Measurements from ENCODE around the gene CBX1. TPM values are rescaled to one million over a fixed set of nuclear protein-coding genes. Genes with fewer than 3 reads are reported as not detected.

The CBX1 gene
- polyA plus RNA-seq, 2 of the 4 experiments (the other 2 are of a cell fraction) = 84.4 to 173 TPM

DNA sequence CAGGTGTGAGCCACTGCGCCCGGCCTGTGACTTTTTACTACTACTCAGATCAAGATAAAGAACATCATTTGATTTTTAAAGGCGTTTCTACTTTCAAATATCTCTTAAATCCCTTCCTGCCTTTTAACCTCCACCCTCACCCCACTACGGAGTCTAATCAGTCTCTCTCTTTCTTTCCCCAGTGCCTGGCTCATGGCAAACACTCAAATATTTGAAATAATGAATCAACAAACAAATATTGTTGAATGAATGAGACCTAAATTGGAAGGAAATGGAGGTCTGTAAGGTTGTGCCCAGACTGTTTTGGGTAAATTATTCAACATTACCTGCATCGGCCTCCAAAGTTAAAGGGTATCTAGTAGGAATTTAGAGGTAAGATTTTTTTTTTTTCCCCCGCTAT, 78.4 kb downstream of the CBX1 start:
- WGBS (ENCODE audit: missing lambda C conversion rate) = 25% methylated on average over 6 of the region's 6 CpGs
- H3K4me2 ChIP-seq = peak overlapping the region; percentile 84
- TF ChIP-seq KDM5A (IDR thresholded peaks at IDR 0.05) (0 out of 2 replicates have a peak, but pooled peaks have one; percentile 12), MAFK (IDR thresholded peaks at IDR 0.05; ENCODE audit: partially characterized antibody) (no peak), GATA3 (IDR thresholded peaks at IDR 0.05; ENCODE audit: borderline replicate concordance) (no peak), KDM1A (IDR thresholded peaks at IDR 0.05; ENCODE audit: low read depth) (no peak)
- ChIA-PET CTCF (interaction anchor here (5.9 to 18.5 kb wide), 4 partner anchors 12 to 176 kb away, joined by 45 to 766 read pairs (median 369); partner anchors contain the start of genes CDK5RAP3, PNPO, PRR15L and SCRN2), POLR2A (interaction anchor here (0.7 kb wide), 1 partner anchor 143 kb away, joined by 4 read pairs; no protein-coding TSS in a partner anchor)
- H3K4me3 ChIP-seq = peak overlapping the region; percentile 43; the same call in 2 of the 3 replicates
- FAIRE-seq (no peak), ATAC-seq (no peak), DNase-seq (ENCODE audit: low read depth in 1 of 2, low spot score in 1 of 2) (peak in 1 of 2 experiments; percentile 49)
- H3K9me3 ChIP-seq = no peaks in the 10 kb centered on the region
- peak overlapping the region; percentile 71 to 88 for H3K27ac ChIP-seq
- H3K4me1 ChIP-seq = peaks cover 27% of the 10 kb centered on the region

GRCh38 chr17:48021934-48022333, 79.3 kb downstream of the CBX1 start:
- CTCF ChIA-PET = interaction anchor here (0.7 to 18.5 kb wide), 8 partner anchors 9 to 175 kb away, joined by 3 to 766 read pairs (median 31); partner anchors contain the start of genes CDK5RAP3, PNPO, PRR15L and SCRN2
- H3K9me3 ChIP-seq = no peaks in the 10 kb centered on the region
- H3K4me3 ChIP-seq = no peak overlapping the region
- peaks cover 27% of the 10 kb centered on the region for H3K4me1 ChIP-seq
- FAIRE-seq (no peak), ATAC-seq (no peak), DNase-seq (ENCODE audit: low read depth in 1 of 2, low spot score in 1 of 2) (no peak)
- 67% methylated on average over 5 of the region's 5 CpGs for WGBS (ENCODE audit: missing lambda C conversion rate)
- no peak overlapping the region for H3K27ac ChIP-seq
- POLR2A ChIA-PET = interaction anchor here (0.7 kb wide), 1 partner anchor 75 kb away, joined by 5 read pairs; no protein-coding TSS in a partner anchor
- TF ChIP-seq RARB (CRISPR knock-in tag; IDR thresholded peaks at IDR 0.05) = no peak
- TF ChIP-seq BCL3 (IDR thresholded peaks at IDR 0.05) = no peak
- TF ChIP-seq ZC3H11A (IDR thresholded peaks at IDR 0.05) = no peak
- TF ChIP-seq JUN (IDR thresholded peaks at IDR 0.05) = no peak
- TF ChIP-seq EHMT2 (IDR thresholded peaks at IDR 0.05; ENCODE audit: low read depth) = no peak
- no peak for TF ChIP-seq MAZ (IDR thresholded peaks at IDR 0.05; ENCODE audit: borderline replicate concordance, low read depth, low read length)
- TF ChIP-seq KDM1A (IDR thresholded peaks at IDR 0.05; ENCODE audit: low read depth) = no peak
- no peak for TF ChIP-seq CBX8 (IDR thresholded peaks at IDR 0.05)
- TF ChIP-seq CBX2 (IDR thresholded peaks at IDR 0.05; ENCODE audit: borderline replicate concordance, low read depth) = no peak
- TF ChIP-seq POLR2AphosphoS2 (conservative IDR thresholded peaks at IDR 0.05; ENCODE audit: low read length) = no peak
- no peak for TF ChIP-seq ESRRA (IDR thresholded peaks at IDR 0.05; ENCODE audit: borderline replicate concordance, low read length)
- TF ChIP-seq, protein P1, sequence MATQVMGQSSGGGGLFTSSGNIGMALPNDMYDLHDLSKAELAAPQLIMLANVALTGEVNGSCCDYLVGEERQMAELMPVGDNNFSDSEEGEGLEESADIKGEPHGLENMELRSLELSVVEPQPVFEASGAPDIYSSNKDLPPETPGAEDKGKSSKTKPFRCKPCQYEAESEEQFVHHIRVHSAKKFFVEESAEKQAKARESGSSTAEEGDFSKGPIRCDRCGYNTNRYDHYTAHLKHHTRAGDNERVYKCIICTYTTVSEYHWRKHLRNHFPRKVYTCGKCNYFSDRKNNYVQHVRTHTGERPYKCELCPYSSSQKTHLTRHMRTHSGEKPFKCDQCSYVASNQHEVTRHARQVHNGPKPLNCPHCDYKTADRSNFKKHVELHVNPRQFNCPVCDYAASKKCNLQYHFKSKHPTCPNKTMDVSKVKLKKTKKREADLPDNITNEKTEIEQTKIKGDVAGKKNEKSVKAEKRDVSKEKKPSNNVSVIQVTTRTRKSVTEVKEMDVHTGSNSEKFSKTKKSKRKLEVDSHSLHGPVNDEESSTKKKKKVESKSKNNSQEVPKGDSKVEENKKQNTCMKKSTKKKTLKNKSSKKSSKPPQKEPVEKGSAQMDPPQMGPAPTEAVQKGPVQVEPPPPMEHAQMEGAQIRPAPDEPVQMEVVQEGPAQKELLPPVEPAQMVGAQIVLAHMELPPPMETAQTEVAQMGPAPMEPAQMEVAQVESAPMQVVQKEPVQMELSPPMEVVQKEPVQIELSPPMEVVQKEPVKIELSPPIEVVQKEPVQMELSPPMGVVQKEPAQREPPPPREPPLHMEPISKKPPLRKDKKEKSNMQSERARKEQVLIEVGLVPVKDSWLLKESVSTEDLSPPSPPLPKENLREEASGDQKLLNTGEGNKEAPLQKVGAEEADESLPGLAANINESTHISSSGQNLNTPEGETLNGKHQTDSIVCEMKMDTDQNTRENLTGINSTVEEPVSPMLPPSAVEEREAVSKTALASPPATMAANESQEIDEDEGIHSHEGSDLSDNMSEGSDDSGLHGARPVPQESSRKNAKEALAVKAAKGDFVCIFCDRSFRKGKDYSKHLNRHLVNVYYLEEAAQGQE (IDR thresholded peaks at IDR 0.05) = no peak
- no peak for TF ChIP-seq TP53 (CRISPR knock-in tag; IDR thresholded peaks at IDR 0.05)
- TF ChIP-seq GATA3 (IDR thresholded peaks at IDR 0.05; ENCODE audit: borderline replicate concordance) = no peak
- no peak for TF ChIP-seq NR3C1 (IDR thresholded peaks at IDR 0.05)
- TF ChIP-seq, protein P2, sequence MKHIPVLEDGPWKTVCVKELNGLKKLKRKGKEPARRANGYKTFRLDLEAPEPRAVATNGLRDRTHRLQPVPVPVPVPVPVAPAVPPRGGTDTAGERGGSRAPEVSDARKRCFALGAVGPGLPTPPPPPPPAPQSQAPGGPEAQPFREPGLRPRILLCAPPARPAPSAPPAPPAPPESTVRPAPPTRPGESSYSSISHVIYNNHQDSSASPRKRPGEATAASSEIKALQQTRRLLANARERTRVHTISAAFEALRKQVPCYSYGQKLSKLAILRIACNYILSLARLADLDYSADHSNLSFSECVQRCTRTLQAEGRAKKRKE (CRISPR knock-in tag; IDR thresholded peaks at IDR 0.05; ENCODE audit: low read depth) = no peak
- TF ChIP-seq FOXS1 (CRISPR knock-in tag; IDR thresholded peaks at IDR 0.05) = no peak
- TF ChIP-seq NPAS2 (CRISPR knock-in tag; IDR thresholded peaks at IDR 0.05; ENCODE audit: borderline replicate concordance) = no peak
- TF ChIP-seq, protein P3, sequence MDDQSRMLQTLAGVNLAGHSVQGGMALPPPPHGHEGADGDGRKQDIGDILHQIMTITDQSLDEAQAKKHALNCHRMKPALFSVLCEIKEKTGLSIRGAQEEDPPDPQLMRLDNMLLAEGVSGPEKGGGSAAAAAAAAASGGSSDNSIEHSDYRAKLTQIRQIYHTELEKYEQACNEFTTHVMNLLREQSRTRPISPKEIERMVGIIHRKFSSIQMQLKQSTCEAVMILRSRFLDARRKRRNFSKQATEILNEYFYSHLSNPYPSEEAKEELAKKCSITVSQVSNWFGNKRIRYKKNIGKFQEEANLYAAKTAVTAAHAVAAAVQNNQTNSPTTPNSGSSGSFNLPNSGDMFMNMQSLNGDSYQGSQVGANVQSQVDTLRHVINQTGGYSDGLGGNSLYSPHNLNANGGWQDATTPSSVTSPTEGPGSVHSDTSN (IDR thresholded peaks at IDR 0.05) = no peak
- no peak overlapping the region for H3K4me2 ChIP-seq

Small RNA genes lying within 50 kb of the gene (small RNA-seq; reads per million reads assigned to genes)
- 0 reads per million in 6 experiments for gene AC004477.2
- gene MIR152 = 55.2 to 3,480 (median 3,121) reads per million in 6 experiments
- 0 to 0.69 (median 0.29) reads per million in 6 experiments for gene RNU6-1201P

Other genes with a start within 250 kb of the CBX1 start
- 6.2 and 8.0 TPM in 2 replicates for gene SP2, start 205.2 kb downstream of the CBX1 start, polyA plus RNA-seq (2011; rRNA removed)
- gene SP2, start 205.2 kb downstream of the CBX1 start, polyA plus RNA-seq (2017; fragmentation: RNase III; extraction: RNeasy Plus Mini Kit Qiagen cat#74134 plus additional on column Dnase treatment) = 10.5 to 13.4 TPM (median 11.6 TPM) in 3 replicates
- gene PNPO, start 159.9 kb downstream of the CBX1 start, polyA plus RNA-seq (2011; rRNA removed) = 40.8 and 43.4 TPM in 2 replicates
- gene PNPO, start 159.9 kb downstream of the CBX1 start, polyA plus RNA-seq (2017; fragmentation: RNase III; extraction: RNeasy Plus Mini Kit Qiagen cat#74134 plus additional on column Dnase treatment) = 28.7 to 29.8 TPM (median 29.5 TPM) in 3 replicates
- 2.2 and 3.7 TPM in 2 replicates for gene PRR15L, start 143.6 kb downstream of the CBX1 start, polyA plus RNA-seq (2011; rRNA removed)
- 0.88 to 1.6 TPM (median 1.1 TPM) in 3 replicates for gene PRR15L, start 143.6 kb downstream of the CBX1 start, polyA plus RNA-seq (2017; fragmentation: RNase III; extraction: RNeasy Plus Mini Kit Qiagen cat#74134 plus additional on column Dnase treatment)
- 124 and 179 TPM in 2 replicates for gene CDK5RAP3, start 130.4 kb downstream of the CBX1 start, polyA plus RNA-seq (2011; rRNA removed)
- gene CDK5RAP3, start 130.4 kb downstream of the CBX1 start, polyA plus RNA-seq (2017; fragmentation: RNase III; extraction: RNeasy Plus Mini Kit Qiagen cat#74134 plus additional on column Dnase treatment) = 135 to 165 TPM (median 164 TPM) in 3 replicates
- gene COPZ2, start 63.7 kb downstream of the CBX1 start, polyA plus RNA-seq (2011; rRNA removed) = 19.1 and 19.3 TPM in 2 replicates
- gene COPZ2, start 63.7 kb downstream of the CBX1 start, polyA plus RNA-seq (2017; fragmentation: RNase III; extraction: RNeasy Plus Mini Kit Qiagen cat#74134 plus additional on column Dnase treatment) = 10.6 to 11.0 TPM (median 10.9 TPM) in 3 replicates
- 241 and 283 TPM in 2 replicates for gene NFE2L1, start 53.1 kb downstream of the CBX1 start, polyA plus RNA-seq (2011; rRNA removed)
- gene NFE2L1, start 53.1 kb downstream of the CBX1 start, polyA plus RNA-seq (2017; fragmentation: RNase III; extraction: RNeasy Plus Mini Kit Qiagen cat#74134 plus additional on column Dnase treatment) = 104 to 111 TPM (median 108 TPM) in 3 replicates
- gene SNX11, start 6.3 kb upstream of the CBX1 start, polyA plus RNA-seq (2011; rRNA removed) = 28.4 and 30.9 TPM in 2 replicates
- gene SNX11, start 6.3 kb upstream of the CBX1 start, polyA plus RNA-seq (2017; fragmentation: RNase III; extraction: RNeasy Plus Mini Kit Qiagen cat#74134 plus additional on column Dnase treatment) = 22.2 to 23.5 TPM (median 22.3 TPM) in 3 replicates

All from A549 (cell line).